ENCODE data around the gene PLIN4. TPM values are rescaled to one million over a fixed set of nuclear protein-coding genes. Genes with fewer than 3 reads are reported as not detected.

PLIN4 gene
- total RNA-seq, 1 experiment from 2014 or later = 2.3 TPM

DNA sequence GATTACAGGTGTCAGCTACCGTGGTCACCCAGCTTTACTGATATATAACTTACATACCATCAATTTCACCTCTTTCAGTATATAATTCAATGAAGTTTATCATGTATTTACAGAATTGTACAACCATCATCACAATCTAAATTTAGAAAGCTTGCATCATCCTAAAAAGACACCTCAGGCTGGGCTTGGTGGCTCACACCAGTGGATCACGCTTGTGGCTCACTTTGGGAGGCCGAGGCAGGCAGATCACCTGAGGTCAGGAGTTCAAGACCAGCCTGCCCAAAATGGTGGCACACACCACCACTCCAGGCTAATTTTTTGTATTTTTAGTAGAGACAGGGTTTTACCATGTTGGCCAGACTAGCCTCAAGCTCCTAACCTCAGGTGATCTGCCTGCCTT lies 50.5 kb downstream of the PLIN4 start:
- peaks cover 7 to 16% of the 10 kb centered on the region in 2 experiments for H3K4me1 ChIP-seq (ENCODE audit: control insufficient read depth in 1 of 2, insufficient read depth in 2 of 2, low read length in 2 of 2)
- H2AFZ ChIP-seq (ENCODE audit: low read depth, low read length, poor library complexity, severe bottlenecking) = no peak overlapping the region
- ChIA-PET POLR2A (no interaction called here), CTCF (interaction anchor here (1.1 kb wide), 1 partner anchor 55 kb away, joined by 3 read pairs; no protein-coding TSS in a partner anchor), RAD21 (ENCODE audit: low non-redundant PET in 1 of 2, low total read pairs in 2 of 2, uncharacterized antibody in 2 of 2, unreplicated experiment in 2 of 2) (no interaction called here)
- no peak overlapping the region for H3K27ac ChIP-seq (ENCODE audit: low read depth, low read length)
- no peak for ATAC-seq
- H3K4me3 ChIP-seq (replicated peaks in 1 of 2; ENCODE audit: low read depth in 1 of 2, low read length in 2 of 2) = no peak overlapping the region
- TF ChIP-seq, protein P1, sequence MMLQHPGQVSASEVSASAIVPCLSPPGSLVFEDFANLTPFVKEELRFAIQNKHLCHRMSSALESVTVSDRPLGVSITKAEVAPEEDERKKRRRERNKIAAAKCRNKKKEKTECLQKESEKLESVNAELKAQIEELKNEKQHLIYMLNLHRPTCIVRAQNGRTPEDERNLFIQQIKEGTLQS (IDR thresholded peaks at IDR 0.05) = no peak
- H3K9ac ChIP-seq (ENCODE audit: low read length) = no peak overlapping the region
- no peaks in the 10 kb centered on the region for H3K9me3 ChIP-seq (ENCODE audit: control insufficient read depth in 1 of 2, insufficient read depth in 1 of 2, low read depth in 1 of 2, low read length in 2 of 2)
- H3K27me3 ChIP-seq (ENCODE audit: insufficient read depth, low read length) = no peaks in the 10 kb centered on the region
- H3K79me2 ChIP-seq (ENCODE audit: insufficient read depth, low read length) = peaks cover 5% of the 10 kb centered on the region
- intact Hi-C loops (cut with micrococcal nuclease) = no loop called here
- no TSS peak for BruUV-seq (replicated peaks)
- H3K4me2 ChIP-seq (ENCODE audit: low read length) = no peak overlapping the region
- DNase-seq (ENCODE audit: low read depth, low spot score) = no peak
- H4K20me1 ChIP-seq (ENCODE audit: insufficient read depth) = no peaks in the 10 kb centered on the region
- H3K36me3 ChIP-seq (ENCODE audit: control insufficient read depth in 1 of 2, insufficient read depth in 2 of 2, low read length in 2 of 2) = no peaks in the 10 kb centered on the region
- H3K9me2 ChIP-seq (ENCODE audit: insufficient read depth) = no peaks in the 10 kb centered on the region

GRCh38 chr19:4464815-4465581 lies 53.3 kb downstream of the PLIN4 start:
- RAD21 ChIA-PET (ENCODE audit: low non-redundant PET in 1 of 2, low total read pairs in 2 of 2, uncharacterized antibody in 2 of 2, unreplicated experiment in 2 of 2) = no interaction called here
- DNase-seq (ENCODE audit: low read depth, low spot score) = no peak
- H4K20me1 ChIP-seq (ENCODE audit: insufficient read depth) = no peaks in the 10 kb centered on the region
- CTCF ChIA-PET = no interaction called here
- H3K9me3 ChIP-seq (ENCODE audit: control insufficient read depth in 1 of 2, insufficient read depth in 1 of 2, low read depth in 1 of 2, low read length in 2 of 2) = no peaks in the 10 kb centered on the region
- no peaks in the 10 kb centered on the region for H3K9me2 ChIP-seq (ENCODE audit: insufficient read depth)
- no peak for ATAC-seq
- no peak overlapping the region for H3K4me2 ChIP-seq (ENCODE audit: low read length)
- peaks cover 1 to 3% of the 10 kb centered on the region in 2 experiments; a peak in 3 of 4 replicates for H3K4me1 ChIP-seq (ENCODE audit: control insufficient read depth in 1 of 2, insufficient read depth in 2 of 2, low read length in 2 of 2)
- BruUV-seq (replicated peaks) = no TSS peak
- H3K4me3 ChIP-seq (replicated peaks in 1 of 2; ENCODE audit: low read depth in 1 of 2, low read length in 2 of 2) = no peak overlapping the region
- POLR2A ChIA-PET = no interaction called here
- no peak overlapping the region for H2AFZ ChIP-seq (ENCODE audit: low read depth, low read length, poor library complexity, severe bottlenecking)
- H3K9ac ChIP-seq (ENCODE audit: low read length) = no peak overlapping the region
- H3K27me3 ChIP-seq (ENCODE audit: insufficient read depth, low read length) = no peaks in the 10 kb centered on the region
- intact Hi-C loops (cut with micrococcal nuclease) = no loop called here
- no peaks in the 10 kb centered on the region for H3K36me3 ChIP-seq (ENCODE audit: control insufficient read depth in 1 of 2, insufficient read depth in 2 of 2, low read length in 2 of 2)
- no peak overlapping the region for H3K27ac ChIP-seq (ENCODE audit: low read depth, low read length)
- no peaks in the 10 kb centered on the region for H3K79me2 ChIP-seq (ENCODE audit: insufficient read depth, low read length)
- TF ChIP-seq CEBPB (IDR thresholded peaks at IDR 0.05; ENCODE audit: low read depth) = no peak
- TF ChIP-seq, protein P1 (IDR thresholded peaks at IDR 0.05) = no peak
- no peak for TF ChIP-seq YY1 (IDR thresholded peaks at IDR 0.05; ENCODE audit: extremely low read depth, insufficient replicate concordance, low read depth, low read length)
- TF ChIP-seq REST (IDR thresholded peaks at IDR 0.05; ENCODE audit: low read depth) = no peak
- TF ChIP-seq TCF7L2 (IDR thresholded peaks at IDR 0.05; ENCODE audit: borderline replicate concordance, extremely low read depth, insufficient read depth, insufficient read length) = no peak
- TF ChIP-seq EZH2phosphoT487 (IDR thresholded peaks at IDR 0.05; ENCODE audit: borderline replicate concordance) = no peak
- no peak for TF ChIP-seq ZNF274 (IDR thresholded peaks at IDR 0.05; ENCODE audit: low read depth, low read length)
- TF ChIP-seq SP1 (IDR thresholded peaks at IDR 0.05; ENCODE audit: low read depth) = no peak
- no peak for TF ChIP-seq CBX3 (IDR thresholded peaks at IDR 0.05; ENCODE audit: low read depth)
- no peak for TF ChIP-seq SIN3A (IDR thresholded peaks at IDR 0.05; ENCODE audit: low read depth)
- no peak for TF ChIP-seq JUND (IDR thresholded peaks at IDR 0.05)
- TF ChIP-seq, protein P2, sequence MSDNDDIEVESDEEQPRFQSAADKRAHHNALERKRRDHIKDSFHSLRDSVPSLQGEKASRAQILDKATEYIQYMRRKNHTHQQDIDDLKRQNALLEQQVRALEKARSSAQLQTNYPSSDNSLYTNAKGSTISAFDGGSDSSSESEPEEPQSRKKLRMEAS (IDR thresholded peaks at IDR 0.05) = no peak
